Choroid plexus epithelial cell (primary cell): ENCODE results near the gene KANSL3.

Experiments
- DNase-seq: peaks from one replicate; pipeline ENCODE4 v3.0.0-alpha.2; 2010; ENCODE audit warnings: low read depth
- H3K4me3 ChIP-seq: 2 replicates; pipeline ENCODE4 v1.5.1; 2011; ENCODE audit warnings: low read depth, mild to moderate bottlenecking, control low read depth, low read length, moderate library complexity
- CTCF ChIP-seq: conservative IDR thresholded peaks from 2 replicates; pipeline ENCODE4 v1.5.1; 2011; ENCODE audit warnings: low read depth, mild to moderate bottlenecking, control low read depth, inconsistent platforms, low read length, moderate library complexity

KANSL3 gene

GRCh38 chr2:96638144-96639121 is at the start of gene KANSL3:
TSS of gene KANSL3 (minus strand) at chr2:96638312. CDS start at chr2:96637135, 1,177 bp downstream.
- DNase-seq: peak; percentile 98
- peak within 1 kb of the TSS; percentile 80 for H3K4me3 ChIP-seq
- TF ChIP-seq CTCF: no peak

GRCh38 chr2:96687266-96687665 is 49.2 kb upstream of the KANSL3 start:
- H3K4me3 ChIP-seq: no peak overlapping the region
- DNase-seq: no peak
- TF ChIP-seq CTCF: no peak

GRCh38 chr2:96685577-96686459 is 47.7 kb upstream of the KANSL3 start:
- no peak overlapping the region for H3K4me3 ChIP-seq
- TF ChIP-seq CTCF: peak; percentile 7
- DNase-seq: peak; percentile 45

GRCh38 chr2:96684883-96685576 is 46.9 kb upstream of the KANSL3 start:
- DNase-seq: no peak
- H3K4me3 ChIP-seq: no peak overlapping the region
- TF ChIP-seq CTCF: no peak

- TF ChIP-seq CTCF: no peak
- DNase-seq: peak; percentile 14
- no peak overlapping the region for H3K4me3 ChIP-seq
Measured at GRCh38 chr2:96683972-96684820, 46.1 kb upstream of the KANSL3 start.

GRCh38 chr2:96683307-96683706 is 45.2 kb upstream of the KANSL3 start:
- DNase-seq: no peak
- H3K4me3 ChIP-seq: no peak overlapping the region
- TF ChIP-seq CTCF: no peak
